Limb (tissue), 2 donors: Measurements from ENCODE around the gene INHBB.
A peak's percentile ranks its signal among the peaks of the same experiment; 100 is the strongest.

Source experiments
- DNase-seq, 2 donors: peaks; one replicate each; pipeline ENCODE4 v3.0.0-alpha.2; 2016; ENCODE audit errors: extremely low spot score in 2 of 2

Gene INHBB

GRCh38 chr2:120341977-120342376 is 4.0 kb upstream of the INHBB start:
- DNase-seq, result no peak

- no peak for DNase-seq
Measured at GRCh38 chr2:120342446-120342845, 3.5 kb upstream of the INHBB start.

- DNase-seq, result no peak
Measured at GRCh38 chr2:120343100-120343432, 2.9 kb upstream of the INHBB start.

- peak; percentile 76 to 85 for DNase-seq
Measured at GRCh38 chr2:120343433-120344105, 2.4 kb upstream of the INHBB start.

- DNase-seq, result peak in 1 of 2 donors; percentile 59
Measured at GRCh38 chr2:120344214-120344975, 1.5 kb upstream of the INHBB start.

GRCh38 chr2:120344976-120345581 is 857 bp upstream of the INHBB start:
- peak in 1 of 2 donors; percentile 66 for DNase-seq

- DNase-seq, result no peak
Measured at GRCh38 chr2:120345608-120346007, 328 bp upstream of the INHBB start.

GRCh38 chr2:120346667-120347358 is 877 bp downstream of the INHBB start:
- DNase-seq, result peak in 1 of 2 donors; percentile 58

- DNase-seq, result peak in 1 of 2 donors; percentile 49
Measured at GRCh38 chr2:120347396-120348060, 1.6 kb downstream of the INHBB start.

- DNase-seq, result no peak
Measured at GRCh38 chr2:120348134-120348736, 2.3 kb downstream of the INHBB start.

- DNase-seq, result no peak
Measured at GRCh38 chr2:120348737-120349439, 3.0 kb downstream of the INHBB start.

GRCh38 chr2:120349440-120349921 is 3.5 kb downstream of the INHBB start:
- no peak for DNase-seq

- peak in 1 of 2 donors; percentile 50 for DNase-seq
Measured at GRCh38 chr2:120350080-120350479, 4.1 kb downstream of the INHBB start.

- DNase-seq, result no peak
Measured at GRCh38 chr2:120350801-120351320, 4.9 kb downstream of the INHBB start.

GRCh38 chr2:120352696-120353590 is 7.0 kb downstream of the INHBB start:
- DNase-seq, result no peak

GRCh38 chr2:120353591-120353898 is 7.6 kb downstream of the INHBB start:
- no peak for DNase-seq

- DNase-seq, result no peak
Measured at GRCh38 chr2:120353931-120354330, 8.0 kb downstream of the INHBB start.

GRCh38 chr2:120354467-120354866 is 8.5 kb downstream of the INHBB start:
- DNase-seq, result no peak
